Hematopoietic multipotent progenitor cell treated with erythropoietin and hydrocortisone succinate and interleukin-3 and kit ligand, for 8 days (in vitro differentiated cells): ENCODE data around the gene STK32B.
"Not testable (repeated sequence)": the region's sequence is repeated elsewhere in the genome, so short reads cannot be mapped to it uniquely, and the experiment has no call there.

Source experiments
- DNase-seq: peaks from one replicate; pipeline ENCODE4 v3.0.0-alpha.2; 2015

Gene STK32B

GRCh38 chr4:5280069-5280468 is 228.8 kb downstream of the STK32B start:
- DNase-seq = not testable (repeated sequence)

- no peak for DNase-seq
Observed at GRCh38 chr4:5280828-5281227, 229.5 kb downstream of the STK32B start.

- DNase-seq = no peak
Observed at GRCh38 chr4:5283837-5284236, 232.6 kb downstream of the STK32B start.

- no peak for DNase-seq
Observed at GRCh38 chr4:5284517-5284916, 233.2 kb downstream of the STK32B start.

GRCh38 chr4:5292101-5292500 is 240.8 kb downstream of the STK32B start:
- no peak for DNase-seq

GRCh38 chr4:5298000-5298787 is 246.9 kb downstream of the STK32B start:
- DNase-seq = not testable (repeated sequence)

- DNase-seq = no peak
Observed at GRCh38 chr4:5300283-5300682, 249.0 kb downstream of the STK32B start.

- DNase-seq = no peak
Observed at GRCh38 chr4:5307928-5308327, 256.6 kb downstream of the STK32B start.

GRCh38 chr4:5322321-5322720 is 271.0 kb downstream of the STK32B start:
- DNase-seq = no peak

GRCh38 chr4:5330339-5330989 is 279.2 kb downstream of the STK32B start:
- DNase-seq = no peak

GRCh38 chr4:5337731-5338130 is 286.5 kb downstream of the STK32B start:
- no peak for DNase-seq

GRCh38 chr4:5338531-5338930 is 287.3 kb downstream of the STK32B start:
- no peak for DNase-seq

GRCh38 chr4:5340991-5341451 is 289.7 kb downstream of the STK32B start:
- DNase-seq = no peak

- DNase-seq = no peak
Observed at GRCh38 chr4:5341526-5341925, 290.2 kb downstream of the STK32B start.

GRCh38 chr4:5355846-5356245 is 304.6 kb downstream of the STK32B start:
- no peak for DNase-seq

- DNase-seq = no peak
Observed at GRCh38 chr4:5357870-5358269, 306.6 kb downstream of the STK32B start.

GRCh38 chr4:5361968-5362367 is 310.7 kb downstream of the STK32B start:
- DNase-seq = peak; percentile 45

- no peak for DNase-seq
Observed at GRCh38 chr4:5364406-5364805, 313.1 kb downstream of the STK32B start.

- DNase-seq = no peak
Observed at GRCh38 chr4:5365071-5366008, 314.1 kb downstream of the STK32B start.

- DNase-seq = no peak
Observed at GRCh38 chr4:5366009-5366386, 314.7 kb downstream of the STK32B start.

GRCh38 chr4:5366421-5366820 is 315.1 kb downstream of the STK32B start:
- no peak for DNase-seq

- DNase-seq = no peak
Observed at GRCh38 chr4:5368426-5368825, 317.1 kb downstream of the STK32B start.

GRCh38 chr4:5370286-5370685 is 319.0 kb downstream of the STK32B start:
- no peak for DNase-seq
